HG03159 (cell line): ENCODE results near the gene CADPS.

ENCODE experiments used
- ATAC-seq: cut with Tn5 transposase; IDR thresholded peaks from one replicate; pipeline ENCODE4 v1.9.1; 2021; ENCODE audit warnings: mild to moderate bottlenecking, moderate library complexity; ENCODE audit not compliant: unreplicated experiment

Gene CADPS

DNA sequence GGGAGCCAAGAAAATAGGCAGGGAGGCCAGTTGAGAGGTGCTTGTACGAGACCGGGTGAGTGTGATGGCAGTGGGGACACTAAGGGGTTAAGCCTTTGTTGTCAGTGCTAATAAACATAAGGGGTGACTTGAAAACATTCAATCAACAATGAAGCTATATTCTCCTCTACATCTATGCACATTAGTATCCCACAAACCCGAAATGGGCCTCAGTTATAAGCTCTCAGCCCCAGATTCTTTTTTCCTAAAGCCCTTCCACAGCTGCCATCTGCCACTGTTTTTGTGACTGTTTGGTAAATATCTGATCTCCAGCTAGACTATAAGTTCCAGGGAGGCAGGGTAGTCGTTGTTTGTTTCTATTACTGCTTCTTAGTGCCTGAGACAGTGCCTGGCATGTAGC is 118.2 kb downstream of the CADPS start:
- no peak for ATAC-seq

DNA sequence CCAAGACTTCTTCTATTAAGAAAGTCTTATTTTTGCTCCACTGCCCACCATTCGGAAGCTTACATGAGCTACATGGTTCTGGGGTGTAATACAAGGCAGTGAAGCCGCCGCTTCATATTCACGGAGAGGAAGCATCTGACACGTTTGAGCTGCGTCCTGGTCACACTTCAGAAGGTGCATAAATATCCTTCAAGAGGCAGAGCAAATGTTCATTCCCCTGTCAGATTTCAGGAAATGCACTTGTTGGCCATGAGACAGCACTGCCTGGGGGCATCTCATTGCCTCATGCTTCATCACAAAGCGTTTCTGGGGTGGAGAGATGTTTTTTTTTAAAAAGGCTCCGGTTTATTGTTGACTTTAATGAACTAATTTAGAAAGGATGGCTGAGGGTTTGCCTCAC is 119.9 kb downstream of the CADPS start:
- ATAC-seq, result no peak

DNA sequence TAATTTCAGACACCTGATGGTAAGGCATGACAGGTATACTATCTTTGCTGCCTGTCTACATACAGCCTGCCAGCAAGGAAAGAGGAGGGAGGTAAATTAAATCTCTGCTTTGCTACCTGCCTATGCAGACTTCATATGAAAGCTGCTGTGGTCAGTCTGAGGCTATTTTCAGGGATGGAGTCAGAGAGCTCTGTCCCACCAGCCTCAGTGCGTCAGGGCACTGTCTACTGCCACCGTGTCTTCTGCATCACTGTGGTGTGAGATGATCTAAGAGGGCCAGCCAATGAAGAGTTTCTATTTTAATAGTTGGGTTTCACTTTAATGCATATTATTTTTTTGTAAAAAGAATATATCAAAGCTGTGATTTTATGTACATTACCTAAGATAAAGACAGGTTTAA is 125.6 kb downstream of the CADPS start:
- ATAC-seq, result no peak

DNA sequence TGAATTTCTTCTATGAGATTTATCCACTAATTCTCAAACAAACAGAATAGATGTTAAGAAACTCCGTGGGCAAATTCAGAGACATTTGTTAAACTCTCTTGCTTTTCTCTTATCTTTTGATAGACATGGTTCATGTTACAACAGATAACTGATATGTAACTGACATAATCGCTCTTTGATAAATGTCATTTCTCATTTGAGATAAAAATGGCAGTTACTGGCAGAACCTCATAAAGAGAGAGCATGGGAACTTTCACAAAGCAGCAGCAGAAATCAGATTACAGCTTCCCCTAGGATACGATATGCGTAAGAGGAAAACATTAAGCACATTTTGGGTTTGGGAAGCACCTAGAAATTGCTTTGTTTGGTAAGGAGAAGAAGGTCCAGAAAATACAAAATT is 126.1 kb downstream of the CADPS start:
- ATAC-seq, result no peak

DNA sequence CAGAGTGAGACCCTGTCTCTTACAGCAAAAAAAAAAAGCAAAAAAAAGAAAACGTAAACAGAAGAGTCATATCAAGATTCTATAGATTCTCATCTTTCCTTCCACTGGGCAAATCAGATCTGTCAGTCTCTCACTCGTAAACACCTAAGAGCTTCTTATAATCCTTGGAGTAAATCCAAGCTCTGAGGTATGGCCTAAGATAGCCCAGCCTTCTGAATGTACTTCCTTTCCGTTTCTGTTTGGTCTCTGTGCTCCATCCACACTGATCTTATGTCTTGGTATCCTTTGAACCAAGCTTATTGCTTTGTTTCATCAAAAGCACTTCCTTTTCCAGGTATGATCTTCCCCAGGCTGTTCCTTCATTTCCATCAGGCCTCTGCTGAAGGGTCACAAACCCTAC is 137.8 kb downstream of the CADPS start:
- no peak for ATAC-seq

DNA sequence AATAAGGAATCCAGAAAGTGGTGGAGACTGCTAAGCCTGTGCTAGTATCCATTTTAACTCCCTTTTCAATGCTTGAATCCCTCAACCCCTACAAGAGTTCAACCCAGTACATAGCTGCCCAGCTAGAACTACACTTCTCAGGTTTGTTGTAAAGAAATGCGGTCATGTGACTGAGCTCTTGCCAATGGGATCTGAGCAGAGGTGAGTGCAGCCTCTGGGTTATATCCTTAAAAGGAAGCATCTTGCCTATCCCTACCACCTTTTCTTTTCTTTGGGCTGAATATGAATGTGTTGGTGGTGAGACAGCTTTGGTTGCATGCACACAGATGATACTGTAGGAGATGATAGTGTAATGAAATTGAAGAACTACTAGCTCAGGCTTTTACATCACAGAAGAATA is 139.7 kb downstream of the CADPS start:
- no peak for ATAC-seq

DNA sequence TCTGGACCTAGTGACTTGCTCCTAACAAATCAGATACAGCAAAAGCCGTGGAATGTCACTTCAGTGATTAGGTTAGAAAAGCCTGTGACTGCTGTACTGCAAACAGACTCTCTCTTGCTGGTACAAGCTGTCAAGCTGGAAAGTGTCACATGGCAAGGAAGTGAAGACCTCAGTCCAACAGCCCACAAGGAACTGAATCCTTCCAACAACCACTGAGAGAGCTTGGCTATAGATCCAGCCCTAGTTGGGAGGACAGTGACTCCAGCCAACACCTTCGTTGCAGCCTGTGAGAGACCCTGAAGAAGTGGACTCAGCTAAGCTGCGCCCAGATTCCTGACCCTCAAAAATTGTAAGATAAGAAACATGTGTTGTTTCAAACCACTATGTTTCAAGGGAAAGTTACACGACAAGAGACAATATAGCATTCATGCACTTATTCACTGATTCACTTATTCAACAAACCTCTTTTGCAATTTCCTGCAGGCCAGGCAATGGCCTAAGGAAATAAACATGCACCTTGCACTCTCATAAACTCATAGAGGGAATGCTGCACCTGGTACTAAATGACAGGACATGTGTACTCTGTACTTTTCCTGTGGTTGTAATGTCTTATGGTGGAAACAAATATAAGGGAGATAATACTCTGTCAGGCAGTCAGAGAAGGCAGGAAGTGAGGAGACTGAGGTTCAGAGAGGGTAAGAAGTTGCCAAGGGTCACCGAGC is 142.9 kb downstream of the CADPS start:
- no peak for ATAC-seq

DNA sequence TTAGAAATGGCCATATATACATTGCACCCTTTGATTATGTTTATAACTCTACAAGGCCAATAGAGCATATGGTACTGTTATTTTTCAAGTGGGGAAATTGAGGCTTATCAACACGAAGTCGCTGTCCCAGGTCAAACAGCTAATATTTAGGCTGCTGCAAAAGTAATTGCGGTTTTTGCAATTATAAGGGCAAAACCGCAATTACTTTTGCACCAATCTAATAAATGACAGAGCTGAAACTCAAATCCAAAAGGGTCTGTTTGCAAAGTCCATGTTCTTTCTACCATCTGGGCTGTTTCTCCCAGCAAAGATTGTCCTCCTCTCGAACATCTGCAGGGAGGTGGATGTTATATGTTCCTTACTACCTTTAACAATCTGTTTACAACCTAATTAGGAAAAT is 147.2 kb downstream of the CADPS start:
- ATAC-seq, result no peak

DNA sequence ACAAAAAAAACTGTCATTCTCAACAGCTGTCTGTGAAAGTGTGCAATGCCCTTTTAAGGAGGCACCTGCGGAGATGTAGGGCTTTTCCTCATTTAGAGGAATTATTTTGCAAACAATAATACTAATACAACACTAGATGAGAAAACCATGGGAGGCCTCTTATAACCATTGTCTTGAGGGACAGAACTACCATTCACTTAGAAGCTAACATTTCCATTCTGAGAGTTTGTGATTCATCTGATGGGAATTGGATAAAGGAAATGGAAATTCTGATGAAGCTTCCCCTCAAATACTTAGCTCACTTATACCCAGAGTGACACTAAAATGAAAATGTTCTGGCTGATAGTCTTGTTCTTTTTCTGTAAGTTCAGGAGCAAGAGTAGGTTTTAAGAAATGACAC is 147.7 kb downstream of the CADPS start:
- no peak for ATAC-seq

DNA sequence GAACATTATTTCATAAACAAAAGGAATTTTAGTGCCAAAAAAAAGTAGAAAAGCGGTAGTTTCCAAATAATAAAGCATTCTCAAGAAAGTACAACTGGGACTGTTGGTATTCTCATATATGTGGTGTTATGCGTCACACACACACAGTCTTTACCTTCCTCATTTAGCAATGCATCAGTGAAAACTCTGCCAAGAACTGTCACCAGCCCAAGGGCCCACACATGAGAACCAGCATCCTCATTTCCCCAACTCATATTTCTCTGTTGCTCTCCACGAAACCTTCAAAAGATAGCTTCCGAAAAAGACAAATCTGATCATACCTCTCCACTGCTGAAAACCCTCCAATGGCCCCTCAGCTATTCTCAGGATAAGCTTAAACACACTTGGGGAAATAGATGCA is 150.7 kb downstream of the CADPS start:
- no peak for ATAC-seq

DNA sequence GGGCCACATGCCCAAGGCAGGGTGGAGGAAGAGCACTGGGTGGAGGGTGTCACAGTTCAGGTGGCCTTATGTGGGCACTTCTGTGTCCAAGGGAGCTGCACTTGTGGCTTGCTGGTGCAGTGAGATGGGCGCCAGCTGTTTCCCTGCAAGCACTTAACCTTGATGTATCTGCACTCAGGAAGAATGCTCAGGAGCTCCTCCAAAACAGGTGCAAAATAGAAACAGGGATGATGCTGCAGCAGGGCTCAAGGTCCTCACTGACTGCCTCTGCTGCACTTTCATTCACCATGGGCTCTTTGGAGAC is 151.3 kb downstream of the CADPS start:
- no peak for ATAC-seq

DNA sequence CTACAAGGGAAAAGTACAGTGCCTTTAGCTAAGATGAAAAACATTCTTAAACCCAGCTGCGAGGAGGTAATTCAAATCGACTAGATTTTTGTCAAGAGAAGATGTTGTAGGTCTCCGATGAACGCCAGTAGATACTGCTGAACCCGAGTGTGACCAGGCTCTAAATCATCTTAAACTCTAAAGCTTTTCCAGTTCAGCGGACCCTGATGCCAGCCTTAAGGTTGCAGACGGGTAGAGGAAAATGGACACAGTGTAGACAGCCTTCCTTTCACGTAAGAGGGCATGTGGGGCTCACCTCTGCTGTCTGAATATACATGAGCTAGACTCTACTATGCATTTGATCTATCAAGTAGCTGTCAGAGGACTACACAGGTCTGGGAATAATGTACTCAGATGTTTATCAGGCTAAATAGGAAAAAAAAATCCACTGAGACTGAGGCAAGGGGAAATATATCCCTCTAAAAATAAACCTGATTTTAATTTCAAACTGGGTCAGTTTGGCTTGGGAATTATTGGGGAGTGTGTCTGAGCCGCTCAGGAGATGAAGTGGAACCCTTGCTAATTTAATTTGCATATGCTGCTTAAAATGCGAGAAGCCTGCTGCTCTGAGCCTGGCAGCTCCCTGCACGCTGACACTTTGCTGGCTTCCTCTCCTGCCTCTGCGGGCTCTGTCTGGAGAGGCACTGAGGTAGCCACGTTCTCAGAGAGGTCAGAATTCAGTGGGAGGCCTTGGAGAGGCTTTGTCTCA is 151.9 kb downstream of the CADPS start:
- ATAC-seq, result no peak

DNA sequence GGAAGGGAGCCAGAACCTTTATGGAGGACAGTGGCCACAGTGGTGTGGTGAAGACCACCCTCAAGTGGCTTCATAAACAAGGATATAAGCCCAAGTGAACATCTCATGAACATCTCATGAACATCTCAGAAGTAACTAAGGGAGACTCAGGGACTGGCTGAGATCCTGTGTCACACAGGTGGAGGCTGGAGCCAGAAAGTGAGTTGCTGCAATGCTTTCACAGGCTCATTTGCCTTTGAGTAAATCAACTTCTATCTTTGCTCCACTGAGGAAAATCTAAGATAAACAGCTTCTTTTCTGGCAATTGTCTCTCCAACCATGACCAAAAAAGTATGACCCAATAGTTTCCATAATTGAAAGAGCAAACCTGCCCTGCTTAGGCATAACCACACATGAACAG is 152.9 kb downstream of the CADPS start:
- no peak for ATAC-seq

DNA sequence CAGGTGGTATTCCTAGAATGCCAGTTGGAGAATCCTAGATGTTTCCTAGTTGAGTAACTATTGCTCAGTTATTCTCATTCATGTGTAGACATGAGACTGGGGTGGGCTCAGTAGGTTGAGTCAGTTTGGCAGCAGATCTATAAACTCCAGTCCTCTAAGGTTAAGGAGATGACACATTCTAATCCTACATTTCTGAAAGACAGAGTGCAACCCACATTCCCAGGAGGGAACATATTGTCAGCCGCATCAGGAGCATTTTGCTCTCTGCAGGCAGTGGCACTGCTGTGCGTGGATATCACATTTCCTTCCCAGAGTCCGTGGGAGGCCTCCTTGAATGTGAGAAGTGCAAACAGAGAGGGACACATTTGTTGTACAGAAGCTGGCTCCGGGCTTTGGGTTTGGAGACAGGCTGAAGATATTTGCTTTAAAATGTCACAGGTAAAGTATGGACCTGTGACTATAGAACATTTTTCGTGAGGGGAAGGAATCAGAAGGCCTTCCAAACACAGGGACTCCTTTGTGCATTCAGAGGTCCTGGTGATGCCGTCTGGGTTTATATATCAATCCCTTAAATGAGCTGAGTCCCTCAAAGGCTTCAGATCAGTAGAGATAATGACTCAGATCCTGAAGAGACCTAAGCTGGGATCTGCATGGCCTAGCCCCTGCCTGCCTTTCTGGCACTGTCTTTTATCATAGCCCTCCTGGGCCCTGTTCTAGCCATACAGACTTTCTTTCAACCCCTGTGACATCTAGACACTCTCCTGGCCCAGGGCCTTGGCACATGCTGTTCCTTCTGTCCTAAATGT is 156.5 kb downstream of the CADPS start:
- ATAC-seq, result no peak

DNA sequence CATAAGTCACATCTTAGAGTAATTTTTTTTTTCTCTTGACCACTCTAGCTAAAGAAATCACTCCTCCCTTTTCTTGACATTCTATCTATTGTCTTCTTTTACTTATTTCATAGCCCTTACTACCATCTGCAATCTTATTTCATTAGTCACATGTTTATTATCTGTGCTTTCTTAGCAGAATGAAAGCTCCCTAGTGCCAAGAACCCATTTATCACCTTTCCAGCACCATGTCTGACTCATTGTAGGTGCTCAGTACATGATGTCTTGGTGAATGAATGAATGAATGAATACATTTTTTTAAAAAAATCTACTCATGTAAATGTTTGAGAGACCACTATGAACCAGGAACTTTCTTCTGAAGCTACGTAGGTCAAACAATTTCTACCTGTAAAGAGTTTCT is 157.2 kb downstream of the CADPS start:
- ATAC-seq, result no peak

DNA sequence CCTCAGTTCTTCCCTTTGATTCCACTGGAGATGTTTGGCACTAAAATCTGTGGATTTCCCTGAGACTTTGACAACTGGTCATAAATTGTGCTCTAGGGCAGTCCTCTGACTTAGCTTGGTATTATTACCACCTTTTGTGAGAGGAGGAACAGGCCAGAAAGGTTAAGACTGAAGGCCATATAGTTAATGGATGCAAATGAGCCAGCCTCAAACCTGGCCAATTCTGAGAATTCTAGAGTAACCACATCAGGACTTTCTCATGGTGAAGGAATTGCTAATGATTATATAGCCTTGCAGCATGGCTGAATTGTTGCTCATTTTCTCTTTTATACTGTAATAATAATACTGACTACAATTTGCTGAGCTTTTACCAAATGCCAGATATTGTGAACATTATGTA is 162.5 kb downstream of the CADPS start:
- no peak for ATAC-seq

DNA sequence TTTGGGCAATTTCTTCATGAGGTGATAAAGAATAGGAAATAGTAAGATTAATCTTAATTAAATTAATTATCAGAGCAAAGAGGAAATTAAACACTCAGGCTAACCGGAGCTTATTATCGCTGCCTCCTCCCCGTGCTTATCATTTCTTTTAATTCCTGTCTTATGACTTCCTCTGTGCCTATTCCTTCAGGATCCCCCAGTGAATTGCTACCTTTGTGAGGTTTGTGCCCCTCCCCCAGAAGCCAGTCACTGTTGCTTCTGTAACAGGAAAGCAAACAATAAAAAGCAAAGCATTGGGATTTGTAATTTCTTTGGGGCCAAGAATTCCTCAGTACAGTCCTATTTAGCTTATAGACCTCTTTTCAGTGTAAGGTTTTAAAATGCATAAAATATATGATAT is 164.5 kb downstream of the CADPS start:
- no peak for ATAC-seq

DNA sequence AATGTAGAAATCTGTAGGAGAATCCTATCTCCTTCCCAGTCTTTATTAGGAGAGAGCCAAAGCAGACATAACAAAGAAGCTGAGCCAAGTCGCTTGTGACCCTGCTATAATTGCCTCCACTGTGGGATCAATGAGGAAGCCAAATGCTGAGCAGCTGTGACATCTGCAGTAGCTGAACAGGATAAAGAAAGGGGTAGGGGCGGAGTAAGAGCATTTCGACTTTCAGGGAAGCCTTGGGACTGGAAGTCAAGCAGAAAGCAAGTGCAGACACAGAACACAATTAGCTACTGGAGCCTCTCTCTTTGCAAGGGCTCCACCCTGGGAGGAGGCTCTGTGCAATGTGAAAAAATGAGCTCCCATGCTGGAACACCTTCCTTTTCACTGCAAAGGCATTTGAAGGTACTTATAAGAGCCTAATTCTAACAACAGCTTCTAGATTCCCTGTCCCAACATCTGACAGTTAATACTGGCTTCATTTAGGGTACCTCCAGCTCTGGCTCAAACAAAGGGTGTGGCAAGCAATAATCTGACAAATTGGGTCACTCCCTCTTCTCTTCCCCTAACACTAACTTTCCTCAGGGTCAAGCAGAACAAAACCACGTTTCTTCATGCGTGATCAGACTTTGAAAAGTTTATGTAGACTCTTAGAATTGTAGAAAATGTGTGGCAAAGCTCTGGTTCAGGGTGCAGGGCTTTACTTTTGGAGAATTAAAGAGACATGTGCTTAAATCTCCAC is 166.4 kb downstream of the CADPS start:
- ATAC-seq, result no peak

DNA sequence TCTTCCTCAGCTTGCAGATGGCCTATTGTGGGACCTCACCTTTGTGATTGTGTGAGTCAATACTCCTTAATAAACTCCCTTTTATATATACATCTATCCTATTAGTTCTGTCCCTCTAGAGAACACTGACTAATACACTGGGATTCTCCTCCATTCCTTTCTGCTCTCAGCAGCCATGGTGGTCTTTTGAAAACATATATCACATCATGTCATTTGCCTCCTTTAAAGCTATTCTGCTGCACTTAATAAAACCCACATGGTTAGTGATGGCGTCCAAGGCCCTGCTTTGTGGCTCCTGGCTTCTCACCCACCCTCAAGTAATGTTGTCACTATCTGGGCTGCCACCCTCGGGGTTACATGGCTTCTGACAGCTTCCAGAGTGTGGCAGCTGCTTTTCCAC is 169.5 kb downstream of the CADPS start:
- ATAC-seq, result no peak

DNA sequence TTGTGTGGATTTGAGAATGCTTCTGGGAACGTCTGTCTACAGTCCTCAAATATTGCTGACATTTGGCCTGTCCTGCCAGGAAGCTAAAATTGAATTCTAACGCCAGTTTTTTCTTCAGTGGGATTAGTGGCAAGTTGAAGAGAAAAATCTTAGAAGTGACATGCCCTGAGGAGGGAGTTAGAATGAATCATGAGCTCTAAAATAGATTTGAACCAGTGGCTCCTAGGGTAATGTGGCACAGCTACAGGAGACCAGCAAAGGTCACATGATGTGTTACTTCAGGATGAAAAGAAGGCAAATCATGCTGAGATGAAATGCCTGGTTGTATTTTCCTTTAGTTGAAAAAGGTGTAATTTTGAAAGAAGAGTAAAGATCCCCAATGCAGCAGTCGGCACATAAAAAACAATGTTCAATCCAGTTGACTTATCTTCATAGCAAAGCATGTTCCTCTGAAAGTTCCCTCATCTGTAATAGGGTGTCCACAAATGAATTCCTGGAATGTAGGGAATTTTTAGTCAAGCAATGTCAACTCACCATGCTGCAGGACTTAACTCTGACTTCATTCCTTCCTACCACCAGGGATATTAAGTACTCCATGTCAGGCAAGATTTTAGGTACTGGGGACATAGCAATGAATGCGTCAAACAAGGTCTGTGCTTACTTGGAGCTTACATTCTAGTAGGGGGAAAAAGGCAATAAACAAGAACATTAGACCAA is 171.6 kb downstream of the CADPS start:
- ATAC-seq, result no peak

DNA sequence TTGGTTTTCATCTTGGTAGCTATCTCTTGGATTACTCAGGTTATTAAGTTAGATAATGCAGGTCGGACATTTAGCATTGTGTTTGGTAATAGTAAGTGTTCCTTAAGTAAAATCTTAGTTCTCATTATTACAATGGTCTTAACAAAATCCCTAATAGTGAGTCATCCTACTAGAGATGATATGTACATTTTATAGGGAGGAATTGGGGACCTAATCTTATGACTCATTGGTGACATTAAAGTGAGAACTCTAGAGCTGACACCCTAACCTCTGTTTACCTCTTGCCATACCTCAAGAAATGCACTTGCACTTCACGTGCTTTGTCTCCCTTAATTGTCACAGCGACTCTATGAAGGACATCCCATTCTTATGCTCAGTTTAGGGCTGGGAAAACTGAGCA is 174.9 kb downstream of the CADPS start:
- ATAC-seq, result no peak
